A673 (cell line): Measurements from ENCODE around the gene EIF5AL1.

Experiments
- CTCF ChIP-seq: fragments of 300-800, 200-600 bp; sonication (generic); conservative IDR thresholded peaks from 2 replicates; pipeline ENCODE4 v1.5.1; 2017; ENCODE audit warnings: low read depth, mild to moderate bottlenecking, antibody characterized with exemption, low read length, moderate library complexity, mixed read lengths
- EZH2 ChIP-seq: fragments of 200-600 bp; sonication (generic); IDR thresholded peaks from 2 replicates; pipeline ENCODE4 v1.6.1; 2017; ENCODE audit warnings: borderline replicate concordance, low read depth, mild to moderate bottlenecking, mixed read lengths, antibody characterized with exemption, low read length; ENCODE audit not compliant: poor library complexity, severe bottlenecking

- TF ChIP-seq EZH2 (no peak), CTCF (0 out of 2 replicates have a peak, but pooled peaks have one; percentile 14)
Measured at GRCh38 chr10:79491143-79491835, 21.0 kb upstream of the EIF5AL1 start.
